Measurements from ENCODE around the gene LRRC46.

Gene LRRC46

DNA sequence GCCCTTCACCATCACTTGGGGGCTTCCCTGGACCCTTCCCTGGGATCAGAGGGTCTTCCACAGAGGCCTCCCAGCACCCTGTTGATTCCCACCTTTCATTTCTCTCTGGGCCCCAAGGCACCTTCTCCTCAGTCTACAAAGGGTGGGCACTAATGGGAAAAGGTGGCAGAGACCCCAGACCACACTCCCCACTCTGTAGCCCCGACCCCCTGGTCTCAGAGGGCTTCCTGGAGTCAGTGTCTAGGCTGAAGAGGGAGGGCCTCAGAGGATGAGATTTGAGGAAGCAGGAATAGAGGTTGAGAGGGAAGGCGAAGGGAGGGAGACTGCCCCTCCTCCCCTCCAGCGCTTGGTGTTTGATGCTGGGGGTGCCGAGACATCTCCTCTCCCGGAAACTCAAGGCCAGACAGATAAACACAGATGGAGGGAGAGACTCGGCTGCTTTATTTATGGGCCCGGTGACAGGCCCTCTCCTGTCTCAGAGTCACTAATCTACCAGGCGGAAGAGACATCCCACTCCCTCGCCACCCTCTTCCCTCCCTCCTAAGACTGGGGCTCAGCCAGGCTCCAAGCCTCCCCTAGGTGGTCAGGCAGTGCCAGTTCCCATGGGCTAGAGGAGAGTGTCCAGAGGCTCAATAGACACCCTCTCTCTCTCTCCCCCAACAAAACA is 46.0 kb downstream of the LRRC46 start:
- TF ChIP-seq, protein P1, sequence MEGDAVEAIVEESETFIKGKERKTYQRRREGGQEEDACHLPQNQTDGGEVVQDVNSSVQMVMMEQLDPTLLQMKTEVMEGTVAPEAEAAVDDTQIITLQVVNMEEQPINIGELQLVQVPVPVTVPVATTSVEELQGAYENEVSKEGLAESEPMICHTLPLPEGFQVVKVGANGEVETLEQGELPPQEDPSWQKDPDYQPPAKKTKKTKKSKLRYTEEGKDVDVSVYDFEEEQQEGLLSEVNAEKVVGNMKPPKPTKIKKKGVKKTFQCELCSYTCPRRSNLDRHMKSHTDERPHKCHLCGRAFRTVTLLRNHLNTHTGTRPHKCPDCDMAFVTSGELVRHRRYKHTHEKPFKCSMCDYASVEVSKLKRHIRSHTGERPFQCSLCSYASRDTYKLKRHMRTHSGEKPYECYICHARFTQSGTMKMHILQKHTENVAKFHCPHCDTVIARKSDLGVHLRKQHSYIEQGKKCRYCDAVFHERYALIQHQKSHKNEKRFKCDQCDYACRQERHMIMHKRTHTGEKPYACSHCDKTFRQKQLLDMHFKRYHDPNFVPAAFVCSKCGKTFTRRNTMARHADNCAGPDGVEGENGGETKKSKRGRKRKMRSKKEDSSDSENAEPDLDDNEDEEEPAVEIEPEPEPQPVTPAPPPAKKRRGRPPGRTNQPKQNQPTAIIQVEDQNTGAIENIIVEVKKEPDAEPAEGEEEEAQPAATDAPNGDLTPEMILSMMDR (IDR thresholded peaks at IDR 0.05; ENCODE audit: low read depth, low read length, missing control alignments) = no peak
- no peak overlapping the region for H3K4me3 ChIP-seq (ENCODE audit: low read depth, low read length)
- no peak for DNase-seq (ENCODE audit: low read depth)

GRCh38 chr17:47878203-47879027 is 46.9 kb downstream of the LRRC46 start:
- no peak overlapping the region for H3K4me3 ChIP-seq (ENCODE audit: low read depth, low read length)
- no peak for DNase-seq (ENCODE audit: low read depth)
- TF ChIP-seq, protein P1 (IDR thresholded peaks at IDR 0.05; ENCODE audit: low read depth, low read length, missing control alignments) = no peak

DNA sequence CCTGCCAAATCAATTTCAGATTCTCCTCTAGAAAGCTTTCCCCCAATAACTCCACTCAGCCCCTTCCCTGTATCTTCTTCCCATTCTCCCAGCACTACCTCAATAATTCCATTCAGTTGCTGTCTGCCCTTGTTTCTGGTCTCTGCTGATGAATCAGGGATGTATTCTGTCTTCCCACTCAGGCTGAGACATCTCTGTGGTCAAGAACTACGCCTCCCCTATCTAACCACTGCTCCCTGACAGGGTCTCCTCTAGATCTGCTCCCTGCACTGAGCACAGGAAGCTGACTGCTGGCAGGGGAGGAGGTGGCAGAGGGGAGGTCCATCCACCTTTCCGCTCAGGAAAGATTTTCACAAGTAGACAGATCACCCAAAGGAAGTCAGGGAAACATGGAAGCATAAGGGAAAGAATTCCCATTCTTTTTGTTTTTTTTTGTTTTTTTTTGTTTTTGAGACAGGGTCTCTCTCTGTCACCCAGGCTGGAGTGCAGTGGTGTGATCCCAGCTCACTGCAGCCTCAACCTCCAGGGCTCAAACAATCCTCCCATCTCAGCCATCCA is 47.6 kb downstream of the LRRC46 start:
- no peak for DNase-seq (ENCODE audit: low read depth)
- TF ChIP-seq, protein P1 (IDR thresholded peaks at IDR 0.05; ENCODE audit: low read depth, low read length, missing control alignments) = no peak
- H3K4me3 ChIP-seq (ENCODE audit: low read depth, low read length) = no peak overlapping the region

- DNase-seq (ENCODE audit: low read depth) = no peak
- H3K4me3 ChIP-seq (ENCODE audit: low read depth, low read length) = no peak overlapping the region
- TF ChIP-seq, protein P1 (IDR thresholded peaks at IDR 0.05; ENCODE audit: low read depth, low read length, missing control alignments) = no peak
These were observed 48.4 kb downstream of the LRRC46 start for GRCh38 chr17:47879776-47880454.

DNA sequence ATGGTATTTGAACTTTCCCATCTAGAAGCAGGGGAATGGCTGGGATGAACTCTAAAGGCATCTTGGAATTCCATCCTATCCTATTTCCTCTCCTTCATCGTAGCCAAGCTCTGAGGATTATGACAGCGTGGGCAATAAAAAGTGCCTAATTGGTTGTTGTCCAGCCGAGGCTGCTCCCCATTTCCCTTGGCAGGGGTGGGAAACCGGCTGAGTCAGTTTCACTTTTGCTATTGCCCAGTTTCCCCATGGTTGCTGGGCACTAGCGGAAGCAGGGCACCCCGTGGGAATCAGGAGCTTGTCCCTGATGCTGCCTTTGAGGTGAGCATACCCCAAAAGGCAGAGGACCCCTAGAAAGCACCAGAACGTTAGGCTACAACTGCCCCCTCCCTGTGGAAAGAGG is 50.8 kb downstream of the LRRC46 start:
- TF ChIP-seq, protein P1 (IDR thresholded peaks at IDR 0.05; ENCODE audit: low read depth, low read length, missing control alignments) = no peak
- no peak overlapping the region for H3K4me3 ChIP-seq (ENCODE audit: low read depth, low read length)
- no peak for DNase-seq (ENCODE audit: low read depth)

- no peak overlapping the region for H3K4me3 ChIP-seq (ENCODE audit: low read depth, low read length)
- TF ChIP-seq, protein P1 (IDR thresholded peaks at IDR 0.05; ENCODE audit: low read depth, low read length, missing control alignments) = no peak
- DNase-seq (ENCODE audit: low read depth) = no peak
These were observed 51.5 kb downstream of the LRRC46 start for GRCh38 chr17:47882695-47883588.

All from GM12864 (cell line).